ENCODE measurements around the gene AMN1.
"Not testable (repeated sequence)": the region's sequence is repeated elsewhere in the genome, so short reads cannot be mapped to it uniquely, and the experiment has no call there.

The AMN1 gene

GRCh38 chr12:31728917-31729640 lies at the start of gene AMN1:
AMN1 (minus strand) TSS chr12:31729021; CDS start chr12:31729008, 13 bp downstream.
- DNase-seq: peak; percentile 96 to 98

DNA sequence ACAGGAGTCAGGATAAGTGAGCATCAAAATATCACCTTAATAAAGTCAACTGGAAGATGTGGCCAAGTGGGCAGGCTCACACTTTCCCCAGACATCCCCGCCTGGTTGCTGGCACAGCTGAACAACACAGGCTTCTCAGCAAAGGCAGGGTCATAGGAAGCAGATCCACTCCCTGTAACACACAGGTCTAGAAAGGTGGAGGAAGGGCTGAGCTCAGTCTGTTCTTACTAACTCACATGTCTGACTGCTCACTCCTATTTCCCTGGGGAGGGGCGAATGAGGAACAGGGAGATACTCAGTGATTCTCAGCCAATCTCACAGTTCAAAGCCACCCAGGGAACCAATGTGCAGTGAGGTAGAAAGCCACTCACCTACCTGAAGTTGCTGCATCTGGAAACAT lies 45.0 kb upstream of the AMN1 start:
- no peak for DNase-seq

DNA sequence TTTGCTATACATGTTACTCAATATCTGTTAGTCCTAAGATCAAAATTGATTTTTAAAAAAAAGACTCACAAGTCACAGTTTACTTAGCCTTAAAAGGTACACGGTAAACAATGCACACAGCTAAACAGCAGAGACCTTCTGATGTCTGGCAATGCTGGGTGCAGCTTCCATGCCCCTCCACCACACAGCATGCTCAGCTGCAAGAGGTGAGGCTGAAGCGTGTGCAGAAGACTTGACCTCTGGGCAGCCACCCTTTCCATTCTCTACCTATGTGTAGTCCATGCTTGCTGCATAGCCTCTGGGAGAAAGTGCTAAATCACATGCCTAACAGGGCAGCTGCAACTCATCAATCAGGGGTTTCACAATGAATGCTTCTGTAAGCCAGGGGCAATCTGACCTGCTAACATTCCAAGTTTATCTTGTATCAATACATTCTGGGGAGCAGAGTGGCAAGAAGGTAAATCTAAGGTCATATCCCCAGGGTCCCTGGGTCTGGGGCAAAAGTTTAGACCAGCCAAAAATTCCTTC lies 44.5 kb upstream of the AMN1 start:
- no peak for DNase-seq

- no peak for DNase-seq
Measured at GRCh38 chr12:31772685-31773222, 43.9 kb upstream of the AMN1 start.

DNA sequence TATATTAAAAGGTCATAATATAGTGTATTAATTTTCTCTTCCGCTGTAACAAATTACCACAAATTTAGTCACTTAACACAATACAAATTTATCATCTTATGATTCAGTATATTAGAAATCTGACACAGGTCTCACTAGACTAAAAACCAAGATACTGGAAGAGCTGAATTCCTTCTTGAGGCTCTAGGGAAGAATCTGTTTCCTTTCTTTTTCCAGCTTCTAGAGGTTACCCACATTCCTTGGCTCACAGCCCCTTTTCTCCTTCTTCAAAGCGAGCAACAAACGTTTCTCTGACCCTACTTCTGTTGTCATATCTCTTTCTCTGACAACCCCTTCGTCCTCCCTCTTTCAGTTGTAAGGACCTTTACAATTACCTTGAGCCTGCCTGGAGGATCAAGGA lies 43.4 kb upstream of the AMN1 start:
- no peak for DNase-seq

DNA sequence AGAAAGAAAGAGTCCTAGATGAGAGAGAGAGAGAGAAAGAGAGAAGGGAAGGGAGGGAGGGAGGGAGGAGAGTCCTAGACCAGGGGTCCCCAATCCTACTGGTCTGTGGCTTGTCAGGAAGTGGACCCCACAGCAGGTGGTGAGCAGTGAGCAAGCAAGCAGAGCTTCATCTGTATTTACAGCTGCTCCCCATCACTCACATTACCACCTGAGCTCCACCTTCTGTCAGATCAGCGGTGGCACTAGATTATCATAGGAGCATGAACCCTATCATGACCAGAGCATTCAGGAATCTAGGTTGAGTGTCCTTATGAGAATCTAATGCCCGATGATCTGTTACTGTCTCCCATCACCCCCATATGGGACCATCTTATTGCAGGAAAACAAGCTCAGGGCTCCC lies 39.2 kb upstream of the AMN1 start:
- DNase-seq: no peak

DNA sequence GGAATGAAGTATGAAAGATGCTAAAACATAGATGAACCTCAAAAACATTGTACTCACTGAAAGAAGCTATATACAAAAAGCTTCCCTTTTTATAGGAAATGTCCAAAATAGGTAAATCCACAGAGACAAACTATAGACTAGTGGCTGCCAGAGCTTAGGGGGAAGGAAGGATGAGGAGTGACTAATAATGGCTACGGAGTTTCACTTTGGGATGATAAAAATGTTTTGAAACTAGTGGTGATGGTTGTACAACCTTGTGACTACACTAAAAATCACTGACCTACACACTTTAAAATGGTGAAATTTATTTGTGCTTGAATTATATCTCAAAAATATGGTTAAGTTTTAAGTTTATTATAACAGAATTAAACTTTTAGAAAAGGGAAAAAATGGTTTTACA lies 37.1 kb upstream of the AMN1 start:
- DNase-seq: no peak

DNA sequence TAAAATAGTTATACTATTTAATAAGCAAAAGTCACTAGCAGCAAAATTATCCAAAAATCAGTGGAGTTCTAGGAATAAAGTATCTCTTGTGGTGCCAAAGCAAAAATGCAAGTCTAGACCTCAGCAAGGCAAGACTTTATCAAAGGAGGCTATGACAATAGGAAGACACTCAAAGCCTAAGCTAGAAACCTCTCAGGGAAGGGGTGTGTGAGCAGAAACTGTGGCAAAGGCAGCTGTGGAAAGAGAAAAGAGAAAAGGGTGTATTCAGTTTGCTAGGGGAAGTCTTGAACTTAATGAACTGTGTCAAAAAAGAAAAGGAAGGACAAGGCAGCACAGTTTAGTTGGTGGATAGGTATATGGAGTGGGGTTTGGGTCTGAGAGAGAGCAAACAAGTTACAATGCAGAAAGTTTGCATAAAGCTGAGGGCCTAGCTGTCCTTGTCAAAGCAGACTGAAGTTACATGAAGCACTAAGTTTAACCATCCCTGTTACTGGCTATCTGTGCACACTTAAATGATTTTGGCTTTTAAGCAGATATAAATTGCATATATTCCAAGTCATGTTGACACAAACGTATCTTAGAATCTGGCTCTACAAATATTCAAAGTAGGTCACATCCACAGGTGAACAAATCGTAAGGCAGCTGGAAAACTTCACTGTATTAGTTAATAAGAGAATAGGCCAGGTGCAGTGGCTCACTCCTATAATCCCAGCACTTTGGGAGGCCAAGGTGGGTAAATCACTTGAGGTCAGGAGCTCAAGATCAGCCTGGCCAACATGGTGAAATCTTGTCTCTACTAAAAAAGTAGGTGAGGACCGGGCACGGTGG lies 31.0 kb upstream of the AMN1 start:
- DNase-seq: no peak

- not testable (repeated sequence) for DNase-seq
Measured at GRCh38 chr12:31758297-31758696, 29.5 kb upstream of the AMN1 start.

DNA sequence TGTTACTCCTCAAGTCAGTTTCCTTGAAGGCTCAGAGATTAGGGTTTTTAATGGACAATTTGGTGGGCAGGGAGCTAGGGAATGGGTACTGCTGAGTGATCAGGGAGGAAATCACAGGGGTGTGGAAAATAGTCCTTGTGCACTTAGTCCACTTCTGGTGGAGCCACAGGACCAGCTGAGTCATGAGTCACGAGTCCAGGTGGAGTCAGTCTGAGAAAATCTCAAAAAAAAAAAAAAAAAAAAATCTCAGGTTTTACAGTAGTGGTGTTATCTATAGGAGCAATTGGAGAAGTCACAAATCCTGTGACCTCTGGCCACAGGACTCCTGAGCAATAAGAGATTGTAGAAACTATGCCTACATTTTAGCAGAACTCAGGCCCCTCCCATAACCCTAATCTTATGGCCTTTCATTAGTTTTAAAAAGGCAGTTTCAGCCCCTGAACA lies 28.2 kb upstream of the AMN1 start:
- DNase-seq: no peak

GRCh38 chr12:31752450-31752849 lies 23.6 kb upstream of the AMN1 start:
- no peak for DNase-seq

DNA sequence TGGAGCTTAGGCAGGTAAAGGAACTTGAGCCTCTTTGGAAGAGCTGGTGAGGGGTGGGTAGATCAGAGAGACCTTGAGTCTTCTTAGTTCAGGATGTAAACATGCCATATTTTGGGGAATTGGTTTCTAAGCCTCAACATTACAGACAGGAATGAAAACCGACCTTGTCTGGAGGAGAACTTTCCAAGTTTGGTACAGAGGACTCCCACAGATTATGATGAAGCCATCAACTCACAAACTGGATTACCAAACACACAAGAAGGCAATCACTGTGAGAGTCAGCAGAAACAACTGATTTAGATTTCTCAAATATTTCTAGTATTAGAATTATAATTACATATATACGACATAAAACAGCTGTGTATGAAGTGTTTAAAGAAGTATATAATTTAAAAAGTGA lies 22.3 kb upstream of the AMN1 start:
- no peak for DNase-seq

- no peak for DNase-seq
Measured at GRCh38 chr12:31750747-31751039, 21.9 kb upstream of the AMN1 start.

GRCh38 chr12:31749024-31749704 lies 20.3 kb upstream of the AMN1 start:
- peak; percentile 31 to 77 for DNase-seq

- DNase-seq: no peak
Measured at GRCh38 chr12:31745242-31745641, 16.4 kb upstream of the AMN1 start.

DNA sequence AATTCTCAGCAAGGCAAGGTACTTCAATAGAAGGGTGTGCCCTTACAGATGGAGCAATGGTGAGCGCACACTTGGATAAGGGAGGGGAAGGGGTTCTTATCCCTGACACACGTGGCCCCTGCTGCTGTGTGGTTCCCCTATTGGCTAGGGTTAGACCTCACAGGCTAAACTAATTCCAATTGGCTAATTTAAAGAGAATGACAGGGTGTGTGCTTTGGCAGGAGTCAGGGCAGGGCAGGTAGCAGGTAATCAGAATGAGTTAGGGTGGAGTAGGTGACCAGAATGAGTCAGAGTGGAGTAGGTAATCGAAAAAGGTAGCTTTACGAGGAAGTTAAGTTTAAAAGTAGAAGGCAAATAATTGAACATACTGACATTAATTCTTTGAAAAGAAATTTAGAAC lies 15.5 kb upstream of the AMN1 start:
- DNase-seq: not testable (repeated sequence)

DNA sequence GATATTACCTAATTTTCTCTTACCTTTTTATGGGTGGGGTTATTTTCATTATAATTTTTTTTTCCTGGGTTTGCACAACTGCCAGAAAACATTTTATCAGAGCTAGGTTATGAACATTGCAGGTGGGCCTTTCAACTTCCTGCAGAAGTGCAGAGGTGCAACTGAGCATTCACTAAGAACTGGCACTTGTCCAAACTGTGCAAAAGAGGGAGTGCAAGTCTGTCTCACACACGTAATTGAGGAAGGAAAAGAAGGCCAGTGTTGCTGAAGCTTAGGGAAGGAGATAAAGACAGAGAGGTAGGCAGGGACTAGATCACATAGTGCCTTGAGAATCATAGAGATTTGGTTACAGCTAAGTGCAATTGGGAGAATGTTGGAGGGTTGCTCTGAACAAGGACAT lies 14.1 kb upstream of the AMN1 start:
- no peak for DNase-seq

- no peak for DNase-seq
Measured at GRCh38 chr12:31740628-31741027, 11.8 kb upstream of the AMN1 start.

- no peak for DNase-seq
Measured at GRCh38 chr12:31737763-31738162, 8.9 kb upstream of the AMN1 start.

DNA sequence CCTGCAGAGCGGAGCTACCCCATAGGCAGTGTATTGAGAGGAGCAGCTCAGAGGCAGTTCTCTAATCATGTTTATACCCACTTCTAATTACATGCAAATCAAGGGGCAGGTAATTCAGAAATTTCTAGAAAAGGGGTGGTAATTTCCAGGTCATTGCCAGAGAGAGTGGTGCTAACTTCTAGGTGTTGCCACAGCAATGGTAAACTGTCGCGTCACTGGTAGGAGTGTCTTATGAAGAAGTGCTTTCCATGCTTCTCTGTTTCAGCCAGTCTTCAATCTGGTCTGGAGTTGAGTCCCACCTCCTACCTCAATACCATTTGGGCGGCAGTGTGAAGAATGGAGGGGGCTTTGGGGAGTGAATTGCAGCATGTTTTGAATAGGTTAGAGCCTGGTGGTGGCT lies 8.5 kb upstream of the AMN1 start:
- DNase-seq: no peak

DNA sequence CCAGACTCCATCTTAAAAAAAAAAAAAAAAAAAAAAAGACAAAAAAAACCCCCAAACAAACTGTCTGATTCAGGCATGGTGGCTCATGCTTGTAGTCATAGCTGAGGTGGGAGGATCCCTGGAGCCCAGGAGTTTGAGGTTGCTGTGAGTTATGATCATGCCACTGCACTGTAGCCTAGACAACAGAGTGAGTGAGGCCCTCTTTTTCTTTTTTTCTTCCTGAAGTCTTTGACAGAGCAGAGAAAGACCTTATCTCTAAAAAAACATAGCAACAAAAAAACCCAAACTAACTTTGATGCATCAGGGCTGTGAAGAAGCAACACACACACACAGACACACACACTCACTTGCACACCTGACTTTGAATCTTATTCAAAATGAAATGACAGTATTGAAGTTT lies 7.7 kb upstream of the AMN1 start:
- DNase-seq: peak; percentile 33 to 80

- peak in 1 of 2 experiments; percentile 15 for DNase-seq
Measured at GRCh38 chr12:31733549-31734432, 5.0 kb upstream of the AMN1 start.

All from stimulated activated CD4-positive, alpha-beta T cell treated with anti-CD3 and anti-CD28 coated beads, Interleukin-4, amount 100 ng/mL, for 4 hours (primary cell).